ENCODE results near the gene SMARCC1. TPM values are rescaled to one million over a fixed set of nuclear protein-coding genes. Genes with fewer than 3 reads are reported as not detected.
A peak's percentile ranks its signal among the peaks of the same experiment; 100 is the strongest.

Gene SMARCC1
- total RNA-seq, 1 experiment from 2014 or later: 38.9 TPM

DNA sequence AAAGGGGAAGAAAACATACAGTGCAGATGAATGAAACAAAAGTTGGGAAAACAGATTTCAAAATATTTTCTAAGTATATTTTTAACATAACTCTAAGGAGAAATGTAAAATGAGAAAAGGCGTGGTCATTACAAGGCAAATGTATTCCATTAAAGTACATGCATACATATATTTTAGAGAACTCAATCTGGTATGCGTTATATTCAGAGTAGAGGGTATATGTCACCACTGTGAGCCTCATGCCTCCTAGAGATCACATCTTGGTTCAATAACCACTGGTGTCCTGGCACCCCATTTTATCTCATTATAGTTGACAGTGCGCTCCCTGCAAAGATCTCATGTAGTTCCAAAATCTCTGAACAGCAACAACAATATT, 77.5 kb downstream of the SMARCC1 start:
- no peak for DNase-seq (ENCODE audit: low spot score)

DNA sequence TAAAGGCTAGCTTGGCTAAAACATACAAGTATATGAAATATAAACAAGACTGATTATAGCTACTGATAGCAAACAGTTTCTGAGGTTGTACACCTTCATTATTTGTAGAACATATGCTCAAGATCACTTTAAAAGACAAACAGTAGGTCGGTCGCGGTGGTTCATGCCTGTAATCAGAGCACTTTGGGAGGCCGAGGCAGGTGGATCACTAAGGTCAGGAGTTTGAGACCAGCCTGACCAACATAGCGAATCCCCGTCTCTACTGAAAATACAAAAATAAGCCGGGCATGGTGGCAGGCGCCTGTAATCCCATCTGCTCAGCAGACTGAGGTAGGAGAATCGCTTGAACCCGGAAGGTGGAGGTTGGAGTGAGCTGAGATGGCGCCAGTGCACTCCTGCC, 80.3 kb downstream of the SMARCC1 start:
- DNase-seq (ENCODE audit: low spot score): no peak

DNA sequence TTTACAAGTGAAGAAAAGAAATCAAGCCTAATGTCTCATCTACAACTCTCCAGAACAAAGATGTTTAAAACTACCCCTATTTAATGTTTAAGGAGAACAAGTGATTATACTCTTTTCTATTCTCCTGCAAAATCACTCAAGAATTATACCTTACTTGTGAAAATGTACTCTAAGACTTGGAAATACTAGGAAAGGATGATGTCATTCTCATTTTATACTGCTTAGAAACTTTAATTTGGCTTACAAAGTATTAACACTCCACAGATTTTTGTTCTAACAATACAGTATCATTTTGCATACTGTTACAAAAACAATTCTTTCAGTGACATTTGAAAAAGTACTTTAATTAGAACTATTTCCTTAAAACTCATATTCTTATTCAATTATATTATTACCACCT, 89.5 kb downstream of the SMARCC1 start:
- DNase-seq (ENCODE audit: low spot score): no peak

DNA sequence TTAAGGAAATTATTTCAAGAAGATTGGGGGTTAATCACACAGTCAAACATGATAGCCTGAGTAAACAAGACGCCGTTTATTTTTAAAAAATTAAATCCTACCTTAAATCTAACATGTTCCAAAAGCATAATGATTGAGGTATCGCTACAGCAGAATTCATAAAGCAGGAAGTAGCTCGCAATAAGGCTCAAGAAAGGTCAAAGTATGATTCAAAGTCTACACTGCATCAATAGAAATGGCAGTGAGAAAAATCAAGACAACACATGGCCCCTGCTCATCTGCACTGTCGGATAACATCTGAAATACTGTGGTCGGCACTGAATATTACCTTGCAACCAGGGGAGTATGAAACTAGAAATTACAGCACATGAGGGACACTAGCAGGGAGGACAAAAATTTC, 93.2 kb downstream of the SMARCC1 start:
- no peak for DNase-seq (ENCODE audit: low spot score)

DNA sequence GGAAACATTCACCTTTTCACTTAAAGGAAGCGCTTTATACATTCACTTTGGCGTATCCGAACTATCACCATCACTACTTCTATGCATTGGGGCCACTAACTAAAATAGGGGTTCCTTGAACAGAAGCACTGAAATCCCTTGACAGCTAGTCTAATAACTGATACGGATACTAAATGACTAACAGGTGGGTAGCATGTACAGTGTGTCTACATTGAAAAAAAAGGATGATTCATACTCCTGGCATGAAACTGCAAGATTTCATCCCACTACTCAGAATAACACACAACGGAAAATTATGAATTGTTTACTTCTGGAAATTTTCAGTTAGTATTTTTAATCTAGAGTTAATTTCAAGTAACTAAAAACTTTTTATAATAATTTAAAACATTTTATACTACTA, 96.7 kb downstream of the SMARCC1 start:
- no peak for DNase-seq (ENCODE audit: low spot score)

DNA sequence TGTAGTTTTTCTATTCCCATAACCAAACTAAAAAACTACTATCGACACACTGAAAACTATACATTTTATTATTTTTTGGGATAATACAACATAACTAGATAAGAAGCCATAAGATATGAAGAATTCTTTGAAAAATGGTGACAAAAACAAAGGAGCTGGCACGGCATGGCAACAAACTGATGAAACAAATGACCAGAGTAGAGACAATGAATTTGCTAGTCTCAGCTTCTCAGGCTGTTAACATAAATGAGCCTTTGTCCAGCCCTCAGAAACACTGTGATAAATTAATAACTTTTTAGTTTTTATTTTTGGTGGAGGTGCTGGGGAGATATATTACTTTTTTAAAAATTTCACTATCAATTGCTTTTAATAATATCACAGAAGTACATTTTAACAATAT, 100.7 kb downstream of the SMARCC1 start:
- no peak for DNase-seq (ENCODE audit: low spot score)

DNA sequence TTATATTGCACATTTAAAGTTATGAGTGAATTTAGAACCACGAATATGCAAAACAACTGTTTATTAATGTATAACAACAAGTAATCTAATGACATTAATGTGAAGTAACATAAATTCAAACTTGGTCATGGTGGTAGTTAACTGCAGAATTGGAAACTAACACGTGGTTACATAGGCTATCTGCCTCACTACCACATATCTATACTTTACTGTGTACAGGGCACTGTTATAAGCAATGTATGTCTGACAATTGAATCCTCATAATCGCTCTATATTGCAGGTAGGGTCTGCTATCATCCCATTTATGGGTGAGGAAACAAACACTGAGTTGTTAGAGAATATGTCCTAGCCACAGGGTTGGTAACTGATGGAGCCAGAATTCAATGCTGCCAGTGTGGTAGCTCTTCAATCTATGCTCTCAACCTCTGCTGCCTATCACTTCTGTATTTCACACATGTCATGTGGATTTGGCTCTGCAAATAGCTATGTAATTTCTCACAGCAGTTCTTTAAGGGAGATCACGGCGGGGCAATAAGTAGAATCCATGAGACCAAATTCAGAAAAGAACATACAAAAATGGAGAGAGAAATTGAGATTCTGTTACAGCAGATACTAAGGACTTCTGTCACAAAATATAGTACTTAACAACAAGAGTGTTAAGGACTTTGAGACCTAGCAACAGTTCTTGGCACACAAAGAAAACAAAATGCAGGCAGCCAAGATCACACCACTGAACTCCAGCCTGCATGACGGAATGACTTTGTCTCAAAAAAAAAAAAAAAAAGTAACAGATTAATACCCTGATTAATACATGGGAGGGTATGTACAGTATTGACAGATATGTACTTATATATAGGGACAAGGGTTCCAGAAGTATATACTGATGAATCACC, 103.0 kb downstream of the SMARCC1 start:
- no peak for DNase-seq (ENCODE audit: low spot score)

DNA sequence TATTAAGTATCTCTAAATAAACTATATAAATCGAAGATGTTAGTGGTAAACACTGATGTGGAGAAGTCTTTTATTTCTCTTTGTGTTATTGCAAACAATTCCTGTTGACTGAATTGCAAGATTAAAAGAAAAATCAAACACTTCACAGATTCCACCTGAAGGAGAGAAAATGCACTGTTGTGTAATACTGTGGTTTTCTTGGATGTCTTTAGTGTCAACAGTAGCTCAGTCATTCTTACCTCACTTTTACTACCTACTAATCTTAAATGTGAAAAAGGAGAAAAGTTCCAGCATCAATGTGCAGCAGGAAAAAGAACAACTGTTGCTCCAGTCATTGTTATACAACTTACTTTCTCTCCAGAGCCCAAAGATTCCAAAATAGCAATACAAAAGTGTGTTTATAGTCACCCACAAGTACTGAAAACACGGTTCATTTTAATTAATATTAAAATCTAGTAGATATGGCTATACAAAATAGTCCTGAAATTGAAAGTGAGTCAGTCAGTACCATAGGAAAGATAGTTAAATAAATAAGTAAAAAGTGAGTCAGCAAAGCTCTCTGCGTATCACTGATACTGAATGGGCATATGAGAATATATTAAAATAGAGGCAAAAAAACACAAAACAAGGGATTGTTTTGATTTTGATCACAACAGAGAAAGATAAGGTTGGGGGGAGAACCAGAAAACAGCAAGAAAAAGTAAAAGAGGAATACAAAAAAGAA, 112.5 kb downstream of the SMARCC1 start:
- DNase-seq (ENCODE audit: low spot score): no peak

DNA sequence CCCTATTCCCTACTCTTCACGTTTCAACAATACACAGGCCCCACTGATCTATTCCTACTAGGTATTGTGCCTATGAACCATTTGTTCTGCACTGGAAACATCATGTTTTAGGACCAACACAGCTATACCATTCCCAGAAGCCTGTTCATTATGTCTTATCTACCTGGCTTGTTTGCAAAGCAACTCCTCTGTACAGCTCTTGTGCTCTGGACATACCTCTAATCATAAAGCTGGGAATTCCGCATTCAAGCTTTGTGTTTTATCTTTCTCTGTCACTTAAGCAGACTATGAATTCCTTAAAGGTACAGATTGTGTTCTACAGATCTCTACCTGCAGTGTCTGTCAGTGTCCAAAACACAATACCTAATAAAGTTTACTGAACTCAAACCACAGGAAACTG, 115.6 kb downstream of the SMARCC1 start:
- no peak for DNase-seq (ENCODE audit: low spot score)

DNA sequence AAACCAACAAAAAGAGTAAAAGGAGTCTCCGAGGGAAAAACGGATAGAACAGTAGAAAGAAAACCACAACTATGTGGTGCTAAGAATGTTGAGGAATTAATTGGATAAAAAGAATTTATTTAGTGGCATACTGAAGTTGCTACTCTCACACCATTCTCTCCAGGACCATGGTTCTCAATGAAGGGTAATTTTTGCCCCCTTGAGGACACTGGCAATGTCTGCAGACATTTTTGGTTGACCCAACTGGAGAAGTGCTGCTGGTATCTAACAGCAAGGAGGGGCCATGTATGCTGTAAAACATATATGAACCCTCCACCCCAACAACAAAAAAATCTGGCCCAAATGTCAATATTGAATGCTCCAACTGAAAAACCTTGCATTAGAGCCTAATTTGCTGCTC, 117.2 kb downstream of the SMARCC1 start:
- peak; percentile 4 for DNase-seq (ENCODE audit: low spot score)

DNA sequence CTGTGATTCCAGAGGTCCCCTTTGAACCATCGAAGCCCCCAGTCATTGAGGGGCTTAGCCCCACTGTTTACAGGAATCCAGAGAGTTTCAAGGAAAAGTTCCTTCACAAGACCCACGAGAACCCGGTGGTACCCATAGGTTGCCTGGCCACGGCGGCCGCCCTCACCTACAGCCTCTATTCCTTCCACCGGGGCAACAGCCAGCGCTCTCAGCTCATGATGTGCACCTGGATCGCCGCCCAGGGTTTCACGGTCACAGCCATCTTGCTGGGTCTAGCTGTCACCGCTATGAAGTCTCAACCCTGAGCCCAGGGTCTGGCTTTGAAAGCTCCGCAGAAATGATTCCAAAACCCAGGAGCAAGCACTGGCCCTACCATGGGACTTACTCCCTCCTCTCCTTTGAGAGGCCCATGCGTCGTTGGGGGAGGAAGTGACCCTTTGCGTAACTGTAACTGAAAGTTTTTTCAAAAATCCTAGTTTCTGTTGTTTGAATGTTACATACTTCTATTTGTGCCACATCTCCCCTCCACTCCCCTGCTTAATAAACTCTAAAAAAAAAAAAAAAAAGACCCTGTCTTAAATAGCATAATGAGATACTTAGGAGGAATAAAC, 118.0 kb downstream of the SMARCC1 start:
- no peak for DNase-seq (ENCODE audit: low spot score)

DNA sequence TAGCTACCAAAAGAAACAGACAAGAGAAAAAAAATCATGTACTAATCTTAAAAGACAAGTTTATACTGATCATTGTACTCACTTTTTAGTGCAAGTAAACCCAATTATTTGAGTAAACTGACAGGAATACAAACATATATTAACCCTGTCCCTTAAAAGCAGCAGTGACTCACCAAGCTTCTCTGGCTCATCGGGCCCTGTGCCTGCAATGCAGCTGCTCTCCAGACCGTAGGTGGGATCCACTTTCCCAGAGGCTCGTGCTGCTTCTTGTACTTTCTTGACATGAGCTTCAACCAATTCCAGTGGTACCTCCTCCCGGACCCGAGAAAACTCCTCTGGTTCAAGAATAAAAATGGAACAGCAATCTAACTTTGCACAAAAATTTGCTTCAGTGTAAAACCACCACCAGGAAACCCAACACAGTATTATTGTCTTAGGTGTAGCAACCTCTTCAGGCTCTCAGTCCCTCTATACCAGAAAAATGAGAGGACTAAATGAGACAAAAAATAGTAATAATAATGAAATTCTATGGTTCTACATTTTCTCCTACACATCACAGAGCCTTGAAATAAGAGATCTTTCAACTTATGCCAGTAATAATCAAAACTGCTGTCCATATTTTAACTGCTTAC, 120.5 kb downstream of the SMARCC1 start:
- no peak for DNase-seq (ENCODE audit: low spot score)

DNA sequence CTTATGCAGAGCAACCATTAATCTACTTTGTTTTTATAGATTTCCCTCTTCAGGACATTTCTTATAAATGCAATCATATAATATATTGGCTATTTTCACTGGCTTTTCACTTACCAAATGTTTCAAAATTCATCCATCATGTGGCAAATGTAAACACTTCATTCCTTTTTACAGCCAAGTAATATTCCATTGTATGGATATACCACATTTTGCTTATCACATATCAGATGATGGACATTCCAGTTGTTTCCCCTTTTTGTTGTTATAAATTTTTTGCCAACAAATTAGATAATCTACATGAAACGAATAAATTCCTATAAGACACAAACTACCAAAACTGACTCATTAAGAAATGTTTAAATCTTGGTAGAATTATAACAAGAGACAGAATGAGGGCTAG, 123.2 kb downstream of the SMARCC1 start:
- no peak for DNase-seq (ENCODE audit: low spot score)

DNA sequence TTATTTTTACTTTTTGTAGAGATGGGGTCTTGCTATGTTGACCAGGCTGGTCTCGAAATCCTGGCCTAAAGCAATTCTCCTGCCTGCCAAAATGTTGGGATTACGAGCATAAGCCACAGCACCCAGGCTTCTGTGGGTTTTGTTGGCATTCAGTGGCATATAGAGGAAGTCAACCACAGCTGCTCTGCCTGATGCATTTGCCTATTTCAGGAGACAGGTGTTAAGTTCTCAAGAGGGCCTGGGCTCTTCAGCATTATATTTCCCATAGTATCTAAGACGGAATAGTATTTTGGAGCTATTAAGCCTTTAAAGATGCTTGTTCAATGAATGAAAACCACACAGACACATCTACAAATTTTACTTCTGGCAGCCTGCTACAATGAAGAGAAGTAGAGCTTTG, 129.6 kb downstream of the SMARCC1 start:
- no peak for DNase-seq (ENCODE audit: low spot score)

DNA sequence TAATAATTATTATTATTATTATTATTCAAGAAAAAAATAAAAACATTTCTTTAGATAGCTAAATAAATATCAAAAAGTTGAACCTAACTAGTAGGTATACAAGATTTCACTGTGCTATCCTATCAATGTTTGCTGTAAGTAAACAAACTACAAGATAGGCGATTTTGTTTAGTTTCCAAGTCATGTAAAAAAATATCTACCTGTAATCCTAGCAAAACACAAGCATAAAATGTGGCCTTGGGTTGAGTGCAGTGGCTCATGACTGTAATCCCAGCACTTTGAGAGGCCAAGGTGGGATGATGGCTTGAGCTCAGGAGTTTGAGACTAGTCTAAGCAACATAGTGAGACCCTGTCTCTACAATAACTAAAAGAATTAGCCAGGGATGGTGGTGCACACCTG, 131.4 kb downstream of the SMARCC1 start:
- no peak for DNase-seq (ENCODE audit: low spot score)

DNA sequence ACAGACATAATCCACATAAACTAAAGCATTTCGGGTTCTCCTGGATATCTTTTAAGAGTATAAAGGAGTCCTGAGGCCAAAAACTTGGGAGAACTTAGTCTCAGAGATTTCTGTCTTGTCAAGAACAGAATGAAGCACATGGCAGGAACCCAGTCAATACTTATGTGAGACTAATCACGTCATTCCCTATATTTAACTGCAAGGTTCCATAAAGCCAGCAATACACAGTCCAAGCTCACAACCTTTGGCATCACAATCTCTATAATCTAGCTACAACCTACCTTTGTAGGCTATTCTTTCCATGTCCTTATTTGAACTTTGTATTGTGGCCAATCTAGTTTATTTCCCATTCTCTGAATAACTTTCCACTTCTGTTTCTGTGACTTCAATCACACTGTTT, 134.1 kb downstream of the SMARCC1 start:
- no peak for DNase-seq (ENCODE audit: low spot score)

DNA sequence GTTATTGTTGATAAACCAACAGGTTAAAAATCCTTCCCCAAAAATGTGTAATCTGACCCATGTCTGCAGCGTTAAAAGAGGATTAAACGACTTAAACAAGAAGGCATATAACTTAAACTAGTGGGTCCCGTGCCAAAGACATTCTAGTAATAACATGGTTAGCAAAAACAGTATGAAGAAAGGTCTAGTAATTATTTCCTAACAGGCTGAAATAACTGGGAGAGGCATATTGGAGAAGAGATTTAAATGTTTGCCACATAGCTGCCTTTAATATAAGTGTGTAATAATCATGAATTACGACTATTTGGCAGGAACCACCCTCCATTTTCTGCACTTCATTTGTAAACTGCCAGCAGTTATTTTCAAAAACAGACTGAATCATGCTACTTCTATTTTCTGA, 135.3 kb downstream of the SMARCC1 start:
- DNase-seq (ENCODE audit: low spot score): no peak

DNA sequence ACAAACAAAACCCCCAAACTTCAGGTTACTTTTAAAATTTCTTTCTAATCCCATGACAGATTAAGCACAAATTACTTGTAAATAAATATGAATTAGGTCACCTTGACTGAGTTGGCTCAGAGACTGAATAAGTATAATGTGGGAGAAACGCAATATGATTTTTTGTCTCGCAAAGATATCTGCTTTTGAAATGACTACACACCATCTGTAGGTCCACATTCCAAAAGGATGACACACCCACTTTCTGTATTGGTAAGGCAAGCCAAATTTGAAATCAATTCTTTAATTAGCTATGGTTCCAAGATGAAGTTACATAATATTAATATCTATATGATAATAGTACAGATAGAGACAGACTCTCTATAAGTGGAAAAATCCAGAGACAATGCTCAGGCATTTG, 136.1 kb downstream of the SMARCC1 start:
- no peak for DNase-seq (ENCODE audit: low spot score)

DNA sequence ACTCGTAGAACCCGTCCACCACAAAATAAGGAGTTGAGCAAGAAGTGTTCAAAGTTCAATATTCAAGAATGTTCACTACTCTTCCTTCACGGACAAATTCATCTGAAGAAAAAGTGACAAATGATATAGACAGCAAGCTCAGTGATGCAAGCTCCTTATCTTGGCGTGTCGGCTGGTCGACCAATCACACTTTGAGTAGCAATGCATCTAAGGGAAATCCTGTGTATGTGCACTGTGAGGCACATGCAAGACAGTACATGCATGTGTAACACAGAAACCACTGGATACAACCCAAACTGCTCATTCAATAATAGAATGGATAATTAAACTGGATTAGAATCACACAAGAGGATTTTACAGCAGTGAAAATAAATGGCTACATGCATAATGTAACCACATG, 138.6 kb downstream of the SMARCC1 start:
- DNase-seq (ENCODE audit: low spot score): no peak

DNA sequence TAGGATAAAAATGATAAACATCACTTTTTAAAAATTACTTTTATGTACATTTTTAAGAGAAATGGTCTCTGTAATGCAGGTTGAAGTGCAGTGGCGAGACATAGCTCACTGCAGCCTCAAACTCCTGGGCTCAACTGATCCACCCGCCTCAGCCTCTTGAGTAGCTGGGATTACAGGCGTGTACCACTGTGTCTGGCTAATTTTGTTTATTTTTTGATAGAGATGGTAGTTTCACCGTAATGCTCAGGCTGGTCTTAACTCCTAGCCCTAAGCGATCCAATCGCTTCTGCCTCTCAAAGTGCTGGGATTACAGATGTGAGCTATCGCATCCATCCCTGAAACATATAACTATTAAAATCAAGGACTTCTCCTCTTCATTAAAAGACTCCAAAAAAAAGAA, 140.0 kb downstream of the SMARCC1 start:
- DNase-seq (ENCODE audit: low spot score): no peak

DNA sequence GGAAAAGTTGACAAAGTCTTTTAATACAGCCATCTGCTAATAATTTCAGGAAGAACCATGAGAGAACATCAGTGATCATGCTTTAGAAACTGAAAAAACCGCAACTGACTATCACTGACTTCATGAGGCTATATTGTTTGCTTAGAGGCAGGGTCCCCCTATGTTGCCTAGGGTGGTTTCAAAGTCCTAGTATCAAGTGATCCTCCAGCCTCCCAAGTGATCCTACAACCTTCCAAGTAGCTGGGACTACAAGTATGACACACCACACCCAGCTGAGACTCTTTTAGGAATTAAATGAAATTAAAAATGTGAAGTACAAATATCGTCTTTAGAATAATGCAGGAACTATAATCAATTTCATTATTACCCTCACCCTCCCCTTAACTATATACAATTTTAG, 144.8 kb downstream of the SMARCC1 start:
- DNase-seq (ENCODE audit: low spot score): no peak

DNA sequence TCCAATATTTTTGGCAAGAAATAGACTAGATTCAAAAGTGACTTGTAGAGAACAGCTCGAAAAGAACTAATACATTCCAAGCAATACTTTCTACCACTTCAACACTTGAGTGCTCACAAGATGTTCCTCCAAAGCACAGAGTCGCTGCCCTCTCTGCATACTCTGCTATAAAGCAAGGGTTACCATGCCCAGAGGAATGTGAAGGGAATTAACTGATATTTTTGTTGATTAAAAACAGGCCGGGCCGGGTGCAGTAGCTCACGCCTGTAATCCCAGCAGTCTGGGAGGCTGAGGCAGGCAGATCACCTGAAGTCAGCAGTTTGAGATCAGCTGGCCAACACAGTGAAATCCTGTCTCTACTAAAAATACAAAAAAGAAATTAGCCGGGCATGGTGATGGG, 145.5 kb downstream of the SMARCC1 start:
- DNase-seq (ENCODE audit: low spot score): no peak
